NCI-H2227 treated with DMSO at 0.1 percent for 48 hours (cell line): ENCODE measurements around the gene TMEM273.
"Not testable (repeated sequence)": the region's sequence is repeated elsewhere in the genome, so short reads cannot be mapped to it uniquely, and the experiment has no call there.

Source experiments
- DNase-seq: peaks from one replicate; lab custom pipeline; 2025; lab: John Stamatoyannopoulos, UW

TMEM273 gene

DNA sequence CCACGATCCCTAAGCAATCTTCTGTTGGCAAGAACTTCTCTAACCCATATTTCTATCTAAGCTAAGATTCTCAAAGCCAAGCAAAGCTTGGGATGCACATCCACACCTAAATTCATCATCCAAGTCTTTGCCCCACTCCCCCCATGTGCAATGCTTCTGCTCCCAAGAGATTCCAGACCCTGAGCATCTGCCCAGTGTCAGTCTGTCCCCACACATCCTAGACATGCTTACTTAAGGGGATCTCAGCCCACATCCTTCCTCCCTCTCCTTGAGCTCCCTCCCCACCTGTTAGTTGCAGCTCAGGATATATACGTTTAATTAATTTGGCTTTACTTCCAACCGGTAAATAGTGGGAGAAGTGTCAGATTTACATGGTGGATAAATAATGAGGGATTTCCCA lies 17.0 kb upstream of the TMEM273 start:
- no peak for DNase-seq

- DNase-seq: no peak
Measured at GRCh38 chr10:49204119-49204518, 15.9 kb upstream of the TMEM273 start.

- DNase-seq: no peak
Measured at GRCh38 chr10:49202266-49202665, 14.1 kb upstream of the TMEM273 start.

GRCh38 chr10:49200854-49201253 lies 12.7 kb upstream of the TMEM273 start:
- no peak for DNase-seq

DNA sequence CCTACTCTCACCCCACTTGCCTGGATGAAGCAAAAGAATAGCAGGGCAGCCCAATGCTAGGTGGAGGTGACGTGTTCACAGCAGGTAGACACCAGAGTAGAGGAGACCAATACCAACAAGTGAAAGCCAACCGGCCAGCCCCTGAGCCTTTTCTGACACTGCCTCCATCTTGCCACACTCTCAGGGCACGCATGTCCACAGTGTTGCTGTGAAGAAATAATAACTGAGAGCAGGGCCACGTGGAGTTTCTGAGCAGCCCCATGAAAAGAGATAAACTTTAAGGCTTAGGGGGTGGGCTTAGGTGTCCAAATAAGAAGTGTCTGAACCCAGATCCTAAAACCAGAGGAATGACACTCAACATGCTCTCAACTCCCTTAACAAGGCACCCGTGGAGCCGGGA lies 9.0 kb upstream of the TMEM273 start:
- no peak for DNase-seq

GRCh38 chr10:49195864-49196263 lies 7.7 kb upstream of the TMEM273 start:
- DNase-seq: not testable (repeated sequence)

GRCh38 chr10:49194212-49194920 lies 6.2 kb upstream of the TMEM273 start:
- no peak for DNase-seq

DNA sequence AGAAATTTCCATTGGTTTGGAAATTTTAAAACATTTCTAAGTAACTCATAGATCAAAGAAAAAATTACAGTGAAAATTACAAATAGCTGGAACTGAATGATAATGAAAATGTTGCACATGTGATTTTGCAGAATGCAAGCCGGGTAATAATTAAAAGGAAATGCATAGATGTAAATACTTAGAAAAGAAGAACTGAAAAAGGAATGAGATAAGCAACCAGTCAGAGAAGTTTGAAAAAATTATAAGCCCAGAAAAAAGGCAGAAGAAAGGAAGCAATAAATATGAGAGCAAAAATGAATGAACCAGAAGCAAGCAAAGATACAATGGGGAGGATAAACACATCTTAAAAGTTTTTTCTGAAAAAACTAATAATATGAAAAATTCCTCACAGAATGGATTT lies 3.2 kb upstream of the TMEM273 start:
- DNase-seq: no peak

DNA sequence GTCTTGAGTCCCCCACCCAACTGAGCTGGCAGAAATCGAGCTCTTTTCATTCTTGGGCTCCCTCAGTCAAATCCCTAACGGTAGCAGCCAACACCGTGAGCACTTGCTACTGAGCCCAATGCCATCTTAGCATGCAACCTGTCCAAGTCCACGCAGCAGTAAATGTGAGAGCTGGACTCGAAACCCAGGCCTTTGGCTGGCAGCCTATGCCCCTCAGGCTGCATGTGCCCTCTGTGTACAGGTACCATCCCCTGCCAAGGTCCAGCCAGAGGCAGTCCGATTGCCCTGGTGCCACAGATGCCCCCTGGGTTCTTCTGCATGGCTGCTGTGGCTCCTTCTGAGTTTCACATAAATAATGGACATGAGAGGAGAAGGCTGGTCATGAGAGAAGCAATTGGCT lies 1.2 kb upstream of the TMEM273 start:
- DNase-seq: no peak

DNA sequence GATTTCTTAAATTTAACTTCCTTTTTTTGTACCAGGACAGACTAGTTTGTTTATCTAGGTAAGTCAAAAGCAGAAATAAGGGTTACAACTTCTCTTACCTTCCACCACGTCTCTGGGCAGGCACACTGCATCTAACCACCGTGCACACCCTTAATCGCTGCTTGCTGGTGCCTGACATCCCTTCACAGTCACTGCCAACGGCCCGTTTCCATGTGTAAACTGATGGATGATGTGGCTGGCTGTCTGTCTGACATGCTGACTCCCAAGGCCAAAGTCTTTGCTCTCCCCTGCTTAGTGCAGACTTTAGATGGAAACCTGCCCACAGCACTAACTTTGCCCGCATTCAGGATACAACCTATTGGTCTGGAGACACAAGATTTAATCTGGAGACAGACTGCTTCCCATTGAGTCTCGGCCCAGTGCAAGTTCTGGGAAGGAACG lies 1.1 kb downstream of the TMEM273 start:
- no peak for DNase-seq

DNA sequence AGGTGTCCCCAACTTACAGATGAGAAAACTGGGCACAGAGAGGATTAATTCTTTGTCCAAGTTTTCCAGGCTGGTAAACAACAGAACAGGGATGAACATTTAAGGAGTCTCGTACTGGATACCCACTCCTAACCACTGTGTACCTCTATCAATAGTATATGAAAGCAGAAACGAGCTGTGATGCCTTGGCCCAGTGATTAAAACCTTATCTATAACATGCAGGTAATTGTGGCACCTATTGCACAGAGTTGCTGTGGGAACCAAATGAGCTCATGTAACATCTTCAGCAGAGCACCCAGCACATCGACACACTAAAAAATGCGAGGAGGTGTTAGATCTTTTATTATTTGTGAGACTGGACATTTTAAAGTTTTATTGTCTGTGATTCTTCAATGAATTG lies 1.6 kb downstream of the TMEM273 start:
- no peak for DNase-seq

DNA sequence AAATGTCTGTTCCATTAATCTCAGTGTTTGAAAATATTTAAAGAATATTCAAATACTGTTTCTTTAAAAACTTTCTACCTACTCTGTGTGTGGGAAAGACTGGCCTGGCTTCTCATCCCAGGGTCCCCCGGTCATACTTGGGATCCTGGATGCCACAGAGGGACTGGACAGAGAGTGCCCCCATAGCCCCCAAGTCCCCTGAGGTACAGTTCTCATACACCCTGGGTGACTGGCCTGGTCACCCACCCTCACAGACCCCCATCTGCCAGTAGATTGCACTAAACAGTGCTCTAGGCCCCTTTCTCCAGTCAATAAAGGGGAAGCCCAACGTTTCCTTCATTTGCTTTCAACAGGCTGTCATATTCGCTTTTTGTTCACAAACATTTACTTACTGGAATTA lies 3.0 kb downstream of the TMEM273 start:
- no peak for DNase-seq

- DNase-seq: no peak
Measured at GRCh38 chr10:49184642-49185111, 3.5 kb downstream of the TMEM273 start.

DNA sequence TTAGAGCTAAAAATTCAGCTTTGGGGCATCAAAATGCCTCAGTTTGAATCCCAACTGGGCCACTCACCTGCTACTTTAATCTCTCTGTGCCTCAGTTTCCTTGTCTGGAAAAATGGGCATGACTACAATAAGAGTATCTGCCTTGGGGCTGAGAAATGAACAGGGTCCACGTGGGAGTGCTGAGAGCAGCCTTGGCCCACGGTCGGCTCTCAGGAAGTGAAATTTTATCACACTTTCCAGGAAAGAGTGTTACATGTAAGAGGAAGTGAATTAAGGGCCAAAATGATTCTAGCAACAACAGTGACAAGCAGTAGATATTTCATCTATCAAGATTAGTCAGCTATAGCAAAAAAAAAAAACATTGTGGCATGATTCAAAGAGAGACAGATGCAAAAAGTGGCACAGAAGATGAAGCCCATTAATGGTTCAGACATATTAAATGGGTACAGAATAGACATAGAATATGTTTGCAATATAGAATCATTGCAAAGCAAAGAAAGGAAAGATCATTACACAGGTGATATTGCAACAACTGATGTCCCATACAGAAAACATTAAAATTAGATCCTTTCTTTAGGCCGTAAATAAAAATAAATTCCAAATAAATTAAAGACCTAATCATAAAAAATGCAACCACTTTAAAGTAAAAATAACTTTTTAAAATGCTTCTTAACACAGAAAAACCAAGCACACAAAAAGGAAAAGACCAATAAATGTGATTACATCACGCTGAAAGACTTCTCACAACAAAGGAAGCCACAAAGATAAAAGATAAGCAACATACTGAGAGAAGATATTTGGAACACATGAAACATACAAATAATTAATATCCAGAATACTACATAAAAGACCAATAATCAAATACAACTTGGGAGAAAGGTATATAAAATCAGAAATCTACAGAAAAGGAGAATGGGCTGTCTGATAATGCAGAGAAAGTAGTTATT lies 4.3 kb downstream of the TMEM273 start:
- DNase-seq: no peak

DNA sequence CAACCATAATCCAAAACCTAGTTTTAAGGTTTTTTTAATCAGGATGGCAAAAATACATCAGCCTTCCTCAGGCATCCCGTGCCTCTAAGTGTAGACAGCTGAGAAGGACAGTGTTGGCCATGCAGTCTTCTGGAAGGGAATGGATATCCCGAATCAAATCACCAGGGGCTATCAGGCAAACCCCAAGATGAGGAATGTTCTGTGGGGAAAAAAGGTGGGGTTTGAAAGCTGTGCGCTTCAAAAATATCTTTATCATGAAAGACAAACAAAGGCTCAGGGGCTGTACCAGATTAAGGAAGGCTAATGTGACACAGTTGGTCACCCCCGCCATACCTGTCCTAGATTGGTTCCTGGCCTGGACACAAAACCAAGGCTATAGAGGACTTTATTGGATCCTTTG lies 5.4 kb downstream of the TMEM273 start:
- no peak for DNase-seq

- no peak for DNase-seq
Measured at GRCh38 chr10:49180444-49180860, 7.7 kb downstream of the TMEM273 start.

- DNase-seq: no peak
Measured at GRCh38 chr10:49179699-49180443, 8.3 kb downstream of the TMEM273 start.

- DNase-seq: no peak
Measured at GRCh38 chr10:49178489-49179471, 9.4 kb downstream of the TMEM273 start.

- no peak for DNase-seq
Measured at GRCh38 chr10:49177391-49178355, 10.5 kb downstream of the TMEM273 start.
